H9 (cell line): Measurements from ENCODE around the gene LGSN. TPM values are rescaled to one million over a fixed set of nuclear protein-coding genes. Genes with fewer than 3 reads are reported as not detected.

ENCODE experiments used
- DNase-seq: peaks from one replicate; pipeline ENCODE4 v3.0.0-alpha.2; 2017
- H2AFZ ChIP-seq: one replicate; pipeline ENCODE4 v1.6.1; 2013; ENCODE audit warnings: mild to moderate bottlenecking, low read length, control low read depth, moderate library complexity
- H2AK5ac ChIP-seq: 2 replicates; pipeline ENCODE4 v1.6.1; 2013; ENCODE audit warnings: low read length, control low read depth, mixed read lengths; ENCODE audit not compliant: insufficient read length
- H2BK120ac ChIP-seq: one replicate; pipeline ENCODE4 v1.6.1; 2013; ENCODE audit warnings: low read depth, mild to moderate bottlenecking, low read length, control low read depth, inconsistent platforms; ENCODE audit not compliant: poor library complexity, severe bottlenecking
- H2BK12ac ChIP-seq: 2 replicates; pipeline ENCODE4 v1.6.1; 2013; ENCODE audit warnings: low read length, control low read depth, mixed read lengths, low read depth; ENCODE audit not compliant: insufficient read length
- H2BK15ac ChIP-seq: 2 replicates; pipeline ENCODE4 v1.6.1; 2013; ENCODE audit warnings: low read depth, low read length, control low read depth
- H2BK20ac ChIP-seq: one replicate; pipeline ENCODE4 v1.6.1; 2013; ENCODE audit warnings: low read depth, mild to moderate bottlenecking, low read length, control low read depth, inconsistent platforms; ENCODE audit not compliant: poor library complexity, severe bottlenecking
- H2BK5ac ChIP-seq: 2 replicates; pipeline ENCODE4 v1.6.1; 2013; ENCODE audit warnings: low read length, control low read depth, mixed read lengths; ENCODE audit not compliant: insufficient read length
- H3K14ac ChIP-seq: 2 replicates; pipeline ENCODE4 v1.6.1; 2013; ENCODE audit warnings: low read length, control low read depth; ENCODE audit not compliant: insufficient read depth
- H3K18ac ChIP-seq: 2 replicates; pipeline ENCODE4 v1.6.1; 2013; ENCODE audit warnings: low read depth, mild to moderate bottlenecking, mixed read lengths, low read length, control low read depth; ENCODE audit not compliant: insufficient read length
- H3K23ac ChIP-seq: 2 replicates; pipeline ENCODE4 v1.6.1; 2013; ENCODE audit warnings: low read length, control low read depth, mixed read lengths, low read depth; ENCODE audit not compliant: insufficient read length
- H3K23me2 ChIP-seq: 2 replicates; pipeline ENCODE4 v1.6.1; 2013; ENCODE audit warnings: low read depth, mild to moderate bottlenecking, mixed read lengths, low read length, control low read depth; ENCODE audit not compliant: insufficient read length, poor library complexity, severe bottlenecking
- H3K27ac ChIP-seq: 2 replicates; pipeline ENCODE4 v1.5.1; 2013; ENCODE audit warnings: low read length, control low read depth, mixed read lengths, low read depth; ENCODE audit not compliant: insufficient read length
- H3K27me3 ChIP-seq: 2 replicates; pipeline ENCODE4 v1.6.1; 2013; ENCODE audit warnings: low read length, control low read depth, inconsistent platforms; ENCODE audit not compliant: insufficient read depth
- H3K4ac ChIP-seq: 2 replicates; pipeline ENCODE4 v1.6.1; 2013; ENCODE audit warnings: low read depth, mild to moderate bottlenecking, control low read depth, inconsistent platforms, low read length, moderate library complexity
- H3K4me1 ChIP-seq: 2 replicates; pipeline ENCODE4 v1.6.1; 2013; ENCODE audit warnings: low read length, control low read depth, inconsistent platforms; ENCODE audit not compliant: insufficient read depth
- H3K4me2 ChIP-seq: 2 replicates; pipeline ENCODE4 v1.6.1; 2013; ENCODE audit warnings: low read length, control low read depth, mixed read lengths; ENCODE audit not compliant: insufficient read length, insufficient read depth
- H3K56ac ChIP-seq: 2 replicates; pipeline ENCODE4 v1.6.1; 2013; ENCODE audit warnings: low read depth, mild to moderate bottlenecking, mixed read lengths, low read length, control low read depth; ENCODE audit not compliant: insufficient read length
- H3K79me1 ChIP-seq: 2 replicates; pipeline ENCODE4 v1.6.1; 2013; ENCODE audit warnings: low read depth, mild to moderate bottlenecking, moderate library complexity, low read length, control low read depth, inconsistent platforms; ENCODE audit not compliant: insufficient read depth, poor library complexity, severe bottlenecking
- H3K79me2 ChIP-seq: 2 replicates; pipeline ENCODE4 v1.6.1; 2013; ENCODE audit warnings: low read length, control low read depth, inconsistent platforms; ENCODE audit not compliant: insufficient read depth
- H3K9ac ChIP-seq: 2 replicates; pipeline ENCODE4 v1.6.1; 2013; ENCODE audit warnings: low read length, control low read depth, mixed read lengths; ENCODE audit not compliant: insufficient read length; ENCODE audit errors: extremely low read depth
- H3K9me3 ChIP-seq: one replicate; pipeline ENCODE4 v1.6.1; 2013; ENCODE audit warnings: low read depth, low read length, inconsistent platforms; ENCODE audit not compliant: control insufficient read depth
- H3T11ph ChIP-seq: one replicate; pipeline ENCODE4 v1.6.1; 2013; ENCODE audit warnings: mild to moderate bottlenecking, low read length, control low read depth, inconsistent platforms
- H4K20me1 ChIP-seq: one replicate; pipeline ENCODE4 v1.6.1; 2013; ENCODE audit not compliant: control insufficient read depth, insufficient read length, insufficient read depth
- H4K5ac ChIP-seq: 2 replicates; pipeline ENCODE4 v1.6.1; 2013; ENCODE audit warnings: low read depth, mild to moderate bottlenecking, mixed read lengths, low read length, control low read depth; ENCODE audit not compliant: insufficient read length
- H4K8ac ChIP-seq: replicated peaks from 2 replicates; pipeline ENCODE4 v1.6.1; 2013; ENCODE audit warnings: low read length, control low read depth, mixed read lengths, low read depth; ENCODE audit not compliant: insufficient read length
- H4K91ac ChIP-seq: 2 replicates; pipeline ENCODE4 v1.6.1; 2013; ENCODE audit warnings: low read depth, mild to moderate bottlenecking, moderate library complexity, mixed read lengths, low read length, control low read depth; ENCODE audit not compliant: insufficient read length
- H3K27ac Mint-ChIP-seq, 3 experiments: 2 replicates in 2 of 3; 3 replicates in 1 of 3; pipeline ENCODE4 v1.8.0; 2020 to 2021; ENCODE audit warnings: mixed read lengths in 3 of 3, mild to moderate bottlenecking in 1 of 3, moderate library complexity in 1 of 3
- H3K27me3 Mint-ChIP-seq: 2 replicates; pipeline ENCODE4 v1.8.0; 2021; ENCODE audit warnings: low read depth, mild to moderate bottlenecking, moderate library complexity, mixed read lengths
- H3K36me3 Mint-ChIP-seq, 3 experiments: 2 replicates in 2 of 3; 3 replicates in 1 of 3; pipeline ENCODE4 v1.8.0; 2020 to 2021; ENCODE audit warnings: low read depth in 3 of 3, mixed read lengths in 3 of 3; ENCODE audit not compliant: insufficient read depth in 1 of 3
- H3K4me1 Mint-ChIP-seq, 2 experiments: 2 replicates each; pipeline ENCODE4 v1.8.0; 2020; ENCODE audit warnings: mixed read lengths in 2 of 2
- H3K4me3 Mint-ChIP-seq, 2 experiments: 2 replicates in 1 of 2; 3 replicates in 1 of 2; pipeline ENCODE4 v1.8.0; 2020 to 2021; ENCODE audit warnings: mild to moderate bottlenecking in 2 of 2, mixed read lengths in 2 of 2, moderate library complexity in 1 of 2
- H3K9me3 Mint-ChIP-seq, 2 experiments: 2 replicates in 1 of 2; 3 replicates in 1 of 2; pipeline ENCODE4 v1.8.0; 2020; ENCODE audit warnings: mild to moderate bottlenecking in 2 of 2, mixed read lengths in 2 of 2, moderate library complexity in 1 of 2
- WGBS: extraction: QIAGEN DNeasy Blood & Tissue Kit; methylation state at CpG from one replicate; pipeline ENCODE4 v1.1.7; 2013; ENCODE audit warnings: missing lambda C conversion rate, low lambda C conversion rate, mixed read lengths; ENCODE audit not compliant: insufficient read length; ENCODE audit errors: extremely low coverage; 5-methylcytosine and 5-hydroxymethylcytosine counted together
- total RNA-seq: library from RNA; stranded (reverse); gene quantifications from 2 replicates; pipeline ENCODE4 v1.2.1, GENCODE V29; 2021
- TF ChIP-seq, protein P1 (sequence below): fragments of 200-600 bp; sonication (generic); conservative IDR thresholded peaks from 3 replicates; pipeline ENCODE4 v1.8.0; 2021; ENCODE audit warnings: antibody characterized with exemption, mild to moderate bottlenecking

Gene LGSN
- total RNA-seq, 1 experiment from 2014 or later, result 0.13 TPM

GRCh38 chr6:63321821-63322220 is 2.0 kb upstream of the LGSN start:
- no peaks in the 10 kb centered on the region for H3K27me3 Mint-ChIP-seq
- no peak overlapping the region for H2AK5ac ChIP-seq

More at GRCh38 chr6:63321821-63322220, 2.0 kb upstream of the LGSN start:
- Histone ChIP-seq H3K27ac (no peak overlapping the region), H2BK5ac (no peak overlapping the region), H3K27me3 (no peaks in the 10 kb centered on the region), H3K56ac (no peak overlapping the region), H2BK12ac (no peak overlapping the region), H2BK20ac (no peak overlapping the region), H3K4me2 (no peak overlapping the region), H3K23me2 (no peaks in the 10 kb centered on the region), H3K18ac (no peak overlapping the region), H2BK15ac (no peak overlapping the region), H3T11ph (no peak overlapping the region), H3K14ac (no peak overlapping the region), H3K23ac (no peak overlapping the region), H3K4ac (no peak overlapping the region), H4K8ac (no peak overlapping the region), H3K4me1 (no peaks in the 10 kb centered on the region; the same call in 1 of the 2 replicates), H3K9ac (no peak overlapping the region), H4K20me1 (no peaks in the 10 kb centered on the region), H4K5ac (no peak overlapping the region), H3K79me2 (no peaks in the 10 kb centered on the region), H3K9me3 (no peaks in the 10 kb centered on the region), H2BK120ac (no peak overlapping the region), H3K79me1 (no peaks in the 10 kb centered on the region), H4K91ac (no peak overlapping the region), H2AFZ (no peak overlapping the region)
- Mint-ChIP-seq H3K9me3 (peaks cover 9 to 11% of the 10 kb centered on the region in 2 experiments; a peak in 4 of 5 replicates), H3K27ac (no peak overlapping the region), H3K36me3 (peaks cover 0 to 6% (median under 1%) of the 10 kb centered on the region in 3 experiments; a peak in 3 of 7 replicates), H3K4me3 (no peak overlapping the region), H3K4me1 (no peaks in the 10 kb centered on the region; a peak in 3 of 4 replicates)
- DNase-seq, result no peak
- TF ChIP-seq, protein P1, sequence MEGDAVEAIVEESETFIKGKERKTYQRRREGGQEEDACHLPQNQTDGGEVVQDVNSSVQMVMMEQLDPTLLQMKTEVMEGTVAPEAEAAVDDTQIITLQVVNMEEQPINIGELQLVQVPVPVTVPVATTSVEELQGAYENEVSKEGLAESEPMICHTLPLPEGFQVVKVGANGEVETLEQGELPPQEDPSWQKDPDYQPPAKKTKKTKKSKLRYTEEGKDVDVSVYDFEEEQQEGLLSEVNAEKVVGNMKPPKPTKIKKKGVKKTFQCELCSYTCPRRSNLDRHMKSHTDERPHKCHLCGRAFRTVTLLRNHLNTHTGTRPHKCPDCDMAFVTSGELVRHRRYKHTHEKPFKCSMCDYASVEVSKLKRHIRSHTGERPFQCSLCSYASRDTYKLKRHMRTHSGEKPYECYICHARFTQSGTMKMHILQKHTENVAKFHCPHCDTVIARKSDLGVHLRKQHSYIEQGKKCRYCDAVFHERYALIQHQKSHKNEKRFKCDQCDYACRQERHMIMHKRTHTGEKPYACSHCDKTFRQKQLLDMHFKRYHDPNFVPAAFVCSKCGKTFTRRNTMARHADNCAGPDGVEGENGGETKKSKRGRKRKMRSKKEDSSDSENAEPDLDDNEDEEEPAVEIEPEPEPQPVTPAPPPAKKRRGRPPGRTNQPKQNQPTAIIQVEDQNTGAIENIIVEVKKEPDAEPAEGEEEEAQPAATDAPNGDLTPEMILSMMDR, result no peak
- WGBS, result no CpG with 5 or more reads among the region's 1 CpG
